Left ventricle myocardium inferior (tissue), 1 donor: ENCODE measurements around the gene COG1. TPM values are rescaled to one million over a fixed set of nuclear protein-coding genes. Genes with fewer than 3 reads are reported as not detected.

Source experiments
- DNase-seq: peaks from one replicate; pipeline ENCODE4 v3.0.0-alpha.2; 2020
- H3K27ac ChIP-seq: fragments of 200-600 bp; replicated peaks from 2 replicates; pipeline ENCODE4 v1.8.0; 2021
- H3K27me3 ChIP-seq: fragments of 200-600 bp; 2 replicates; pipeline ENCODE4 v1.8.0; 2021; ENCODE audit warnings: low read depth
- H3K36me3 ChIP-seq: fragments of 200-600 bp; 2 replicates; pipeline ENCODE4 v1.8.0; 2021
- H3K4me1 ChIP-seq: fragments of 200-600 bp; 2 replicates; pipeline ENCODE4 v1.8.0; 2021
- H3K4me3 ChIP-seq: fragments of 200-600 bp; 2 replicates; pipeline ENCODE4 v1.8.0; 2021; ENCODE audit warnings: mild to moderate bottlenecking, moderate library complexity
- H3K9me3 ChIP-seq: fragments of 200-600 bp; replicated peaks from 2 replicates; pipeline ENCODE4 v1.8.0; 2021
- intact Hi-C: fragments of 100-400 bp; cut with micrococcal nuclease; formaldehyde crosslinking; loops from one replicate; pipeline ENCODE4 v1.11.0; 2022
- total RNA-seq: library from RNA; stranded (reverse); fragmentation: NEBNext Ultra II Directional; extraction: Animal tissue kit (Norgen Biotek cat#: 25700); gene quantifications from one replicate; pipeline ENCODE4 v1.2.1, GENCODE V29; 2021
- TF ChIP-seq, protein P1 (sequence below): fragments of 200-600 bp; IDR thresholded peaks from 2 replicates; pipeline ENCODE4 v1.8.0; 2021; ENCODE audit warnings: antibody characterized with exemption, mild to moderate bottlenecking, borderline replicate concordance
- donor health status: DM: no; HTN: yes; CAD: no; lungs with severe emphysema.

Gene COG1
- total RNA-seq, 1 donor from 2014 or later, result 44.7 TPM

DNA sequence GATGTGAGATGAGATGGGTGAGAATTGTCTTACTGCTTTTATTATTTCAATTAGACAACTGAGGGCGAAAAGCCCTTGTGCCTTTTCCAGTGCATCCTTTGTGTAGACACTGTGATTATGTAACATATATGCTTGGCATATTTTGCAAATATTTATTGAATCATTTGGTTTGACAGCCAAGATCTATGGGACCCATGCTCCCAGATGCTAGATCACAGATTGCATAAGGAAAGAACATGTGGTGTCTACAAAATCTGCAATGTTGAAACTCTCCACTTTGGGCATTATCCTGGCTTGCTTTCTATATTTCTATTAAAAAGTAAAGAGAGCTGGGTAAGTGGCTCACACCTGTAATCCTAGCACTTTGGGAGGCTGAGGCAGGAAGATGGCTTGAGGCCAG, 4.8 kb upstream of the COG1 start:
- intact Hi-C loops, result no loop called here

DNA sequence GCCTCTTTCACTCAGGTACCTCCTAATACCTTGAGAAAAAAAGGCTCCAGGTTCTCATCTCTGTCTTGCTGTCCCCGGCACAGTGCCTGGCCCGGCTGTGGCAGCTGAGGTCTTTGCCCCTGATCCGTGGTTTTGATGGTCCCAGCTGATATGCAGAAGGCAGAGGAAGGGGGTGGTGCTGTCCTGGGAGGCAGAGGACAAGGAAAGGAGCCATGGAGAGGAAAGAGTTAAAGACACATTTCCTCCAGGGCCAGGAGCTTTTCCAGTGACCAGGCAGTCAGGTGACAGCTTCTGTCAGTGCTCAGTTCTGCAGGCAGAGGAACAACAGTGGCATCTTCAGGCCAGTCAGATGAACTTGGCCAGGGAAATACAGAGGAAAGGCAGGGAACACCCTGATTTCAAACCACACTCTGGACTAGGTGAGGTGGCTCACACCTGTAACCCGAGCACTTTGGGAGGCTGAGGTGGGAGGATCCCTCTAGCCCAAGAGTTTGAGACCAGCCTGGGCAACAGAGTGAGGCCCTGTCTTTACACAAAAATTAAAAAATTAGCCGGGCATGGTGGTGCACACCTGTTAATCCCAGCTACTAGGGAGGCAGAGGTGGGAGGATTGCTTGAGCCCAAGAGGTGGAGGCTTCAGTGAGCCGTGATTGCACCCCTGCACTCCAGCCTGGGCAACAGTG, 3.3 kb upstream of the COG1 start:
- intact Hi-C loops, result no loop called here
- TF ChIP-seq, protein P1, sequence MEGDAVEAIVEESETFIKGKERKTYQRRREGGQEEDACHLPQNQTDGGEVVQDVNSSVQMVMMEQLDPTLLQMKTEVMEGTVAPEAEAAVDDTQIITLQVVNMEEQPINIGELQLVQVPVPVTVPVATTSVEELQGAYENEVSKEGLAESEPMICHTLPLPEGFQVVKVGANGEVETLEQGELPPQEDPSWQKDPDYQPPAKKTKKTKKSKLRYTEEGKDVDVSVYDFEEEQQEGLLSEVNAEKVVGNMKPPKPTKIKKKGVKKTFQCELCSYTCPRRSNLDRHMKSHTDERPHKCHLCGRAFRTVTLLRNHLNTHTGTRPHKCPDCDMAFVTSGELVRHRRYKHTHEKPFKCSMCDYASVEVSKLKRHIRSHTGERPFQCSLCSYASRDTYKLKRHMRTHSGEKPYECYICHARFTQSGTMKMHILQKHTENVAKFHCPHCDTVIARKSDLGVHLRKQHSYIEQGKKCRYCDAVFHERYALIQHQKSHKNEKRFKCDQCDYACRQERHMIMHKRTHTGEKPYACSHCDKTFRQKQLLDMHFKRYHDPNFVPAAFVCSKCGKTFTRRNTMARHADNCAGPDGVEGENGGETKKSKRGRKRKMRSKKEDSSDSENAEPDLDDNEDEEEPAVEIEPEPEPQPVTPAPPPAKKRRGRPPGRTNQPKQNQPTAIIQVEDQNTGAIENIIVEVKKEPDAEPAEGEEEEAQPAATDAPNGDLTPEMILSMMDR, result peak; percentile 58
- peaks cover 26% of the 10 kb centered on the region for H3K4me1 ChIP-seq

More for the DNA sequence above, 4.8 kb upstream of the COG1 start:
- Histone ChIP-seq H3K9me3 (no peaks in the 10 kb centered on the region), H3K27me3 (no peaks in the 10 kb centered on the region), H3K27ac (no peak overlapping the region), H3K4me1 (peaks cover 13% of the 10 kb centered on the region), H3K36me3 (no peaks in the 10 kb centered on the region), H3K4me3 (no peak overlapping the region)
- TF ChIP-seq, protein P1, result no peak
- no peak for DNase-seq

DNA sequence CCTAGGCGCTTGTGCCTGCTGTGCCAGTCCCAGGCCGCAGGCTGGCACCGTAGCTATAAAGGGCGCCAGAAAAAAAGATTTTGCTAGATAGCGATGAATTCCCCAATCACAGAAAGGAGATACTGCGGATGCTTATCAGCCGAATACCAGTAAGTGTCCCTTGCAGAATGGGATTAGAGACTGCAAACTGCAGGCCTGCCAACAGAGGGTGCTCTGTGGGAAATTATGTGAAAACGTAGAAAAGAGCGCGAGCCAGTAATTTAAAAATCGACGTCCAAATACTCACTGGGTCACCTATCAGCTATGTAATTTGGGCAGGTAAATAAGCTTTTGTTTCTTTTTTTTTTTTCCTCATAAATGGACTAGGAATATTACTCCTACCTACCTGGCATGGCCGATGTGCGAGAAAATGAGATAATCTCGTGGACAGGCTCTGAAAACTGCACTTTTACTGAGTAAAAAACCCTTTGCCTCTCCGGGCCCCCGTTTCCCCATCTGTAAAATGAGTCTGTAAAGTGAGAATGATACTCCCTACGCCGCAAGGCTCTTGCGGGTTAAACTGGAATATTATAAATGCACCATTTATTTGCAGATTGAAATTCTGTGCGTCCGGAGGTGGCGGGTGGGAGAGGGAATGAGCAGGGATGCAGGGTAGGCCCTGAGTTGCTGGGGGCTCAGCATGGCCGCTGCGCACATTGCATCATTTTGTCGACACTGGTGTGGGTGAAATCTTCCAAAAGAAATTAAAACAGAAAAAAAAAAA, 1.2 kb upstream of the COG1 start:
- peak overlapping the region; percentile 91 for H3K27ac ChIP-seq
- intact Hi-C loops, result no loop called here
- peak overlapping the region; percentile 96 for H3K4me3 ChIP-seq
- no peaks in the 10 kb centered on the region for H3K27me3 ChIP-seq
- H3K36me3 ChIP-seq, result peaks cover 3% of the 10 kb centered on the region
- DNase-seq, result peak; percentile 59
- no peaks in the 10 kb centered on the region for H3K9me3 ChIP-seq
- TF ChIP-seq, protein P1, result peak; percentile 90
- peaks cover 35% of the 10 kb centered on the region for H3K4me1 ChIP-seq

More for the DNA sequence above, 3.3 kb upstream of the COG1 start:
- Histone ChIP-seq H3K4me3 (no peak overlapping the region), H3K9me3 (no peaks in the 10 kb centered on the region), H3K27ac (no peak overlapping the region), H3K36me3 (no peaks in the 10 kb centered on the region), H3K27me3 (no peaks in the 10 kb centered on the region)
- DNase-seq, result no peak

DNA sequence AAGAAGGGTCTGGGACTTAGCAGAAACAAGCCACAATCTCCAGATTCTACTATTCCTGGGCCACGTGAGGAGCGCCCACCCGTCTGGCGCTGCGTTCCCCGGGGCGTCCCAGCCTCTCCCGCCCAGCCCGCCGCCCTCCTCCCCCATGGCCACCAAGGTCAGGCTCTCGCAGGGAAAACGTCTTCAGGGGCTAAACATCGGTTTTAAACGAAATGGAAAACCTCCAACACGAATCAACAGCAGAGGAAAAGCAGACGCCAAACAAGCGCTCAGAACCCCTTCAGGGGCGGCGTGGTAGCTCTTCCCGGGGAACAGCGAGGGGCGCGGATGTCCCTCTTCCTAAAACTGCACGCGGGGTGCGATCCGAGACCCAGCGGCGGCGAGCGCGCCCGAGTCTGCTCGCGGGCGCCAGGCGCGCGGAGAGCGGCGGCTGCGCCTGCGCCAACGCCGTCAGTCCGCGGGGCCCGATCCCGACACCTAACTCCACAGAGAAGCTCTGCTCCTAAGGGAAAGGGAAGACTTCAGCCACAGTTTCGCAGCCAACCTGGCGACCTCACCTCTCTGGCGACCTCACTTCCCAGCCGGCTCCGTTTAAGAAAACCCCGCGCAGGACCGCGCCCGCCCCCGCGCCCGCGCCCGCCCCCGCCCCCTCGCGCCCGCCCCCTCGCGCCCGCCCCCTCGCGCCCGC, 505 bp upstream of the COG1 start:
- Histone ChIP-seq H3K27ac (peak overlapping the region; percentile 91), H3K36me3 (peaks cover 10% of the 10 kb centered on the region), H3K27me3 (no peaks in the 10 kb centered on the region), H3K4me1 (peaks cover 35% of the 10 kb centered on the region), H3K4me3 (peak overlapping the region; percentile 96), H3K9me3 (no peaks in the 10 kb centered on the region)
- peak; percentile 65 for DNase-seq
- TF ChIP-seq, protein P1, result no peak
- intact Hi-C loops, result no loop called here

DNA sequence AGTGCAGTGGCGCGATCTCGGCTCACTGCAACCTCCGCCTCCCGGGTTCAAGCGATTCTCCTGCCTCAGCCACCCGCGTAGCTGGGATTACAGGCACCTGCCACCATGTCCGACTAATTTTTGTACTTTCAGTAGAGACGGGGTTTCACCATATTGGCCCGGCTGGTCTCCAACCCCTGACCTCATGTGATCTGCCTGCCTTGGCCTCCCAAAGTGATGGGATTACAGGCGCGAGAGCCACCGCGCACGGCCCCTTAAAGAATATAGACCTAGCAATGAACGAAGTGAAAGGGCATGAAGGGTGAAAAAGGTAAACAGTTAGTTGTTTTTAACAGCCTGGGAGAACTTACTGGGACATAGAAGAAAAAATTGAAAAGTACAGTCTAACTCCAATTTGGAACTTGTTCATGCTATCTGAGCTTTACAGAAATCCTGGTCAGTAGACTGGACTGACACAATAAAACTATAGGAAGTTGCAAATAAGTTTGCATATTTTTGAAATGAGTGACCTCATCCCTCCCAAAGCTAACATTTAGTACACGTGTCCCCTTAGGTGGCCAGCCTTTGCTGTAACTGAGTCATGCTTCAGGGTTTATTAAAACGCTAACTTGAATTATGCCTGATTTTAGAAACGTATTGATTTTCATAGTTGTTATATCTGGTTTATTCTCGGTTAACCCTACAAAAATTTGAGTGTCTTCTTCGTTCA, 1.8 kb downstream of the COG1 start:
- peak overlapping the region; percentile 32 for H3K4me3 ChIP-seq
- TF ChIP-seq, protein P1, result no peak
- H3K27ac ChIP-seq, result no peak overlapping the region
- DNase-seq, result no peak
- no peaks in the 10 kb centered on the region for H3K27me3 ChIP-seq
- H3K9me3 ChIP-seq, result no peaks in the 10 kb centered on the region
- intact Hi-C loops, result no loop called here
- H3K4me1 ChIP-seq, result peaks cover 35% of the 10 kb centered on the region
- H3K36me3 ChIP-seq, result peaks cover 34% of the 10 kb centered on the region
